Upper lobe of left lung (tissue), 6 donors: ENCODE data around the gene ZNF70. TPM values are rescaled to one million over a fixed set of nuclear protein-coding genes. Genes with fewer than 3 reads are reported as not detected.

Source experiments
- ATAC-seq, 2 donors: fragments of 200-7000 bp; cut with Tn5 transposase; one replicate each; pipeline ENCODE4 v1.9.1; 2022; ENCODE audit warnings: mild to moderate bottlenecking in 2 of 2, moderate library complexity in 2 of 2; ENCODE audit not compliant: low FRiP score in 2 of 2
- DNase-seq, 2 donors: peaks; one replicate each; pipeline ENCODE4 v3.0.0-alpha.2; 2019 to 2020
- H3K27ac ChIP-seq, 4 donors: fragments of 200-600 bp; sonication (generic); one replicate each; pipeline ENCODE4 v1.5.1; 2016 to 2019
- H3K27me3 ChIP-seq, 4 donors: fragments of 200-600 bp; sonication (generic); one replicate each; pipeline ENCODE4 v1.5.1; 2017 to 2019
- H3K36me3 ChIP-seq, 4 donors: fragments of 200-600 bp; sonication (generic); one replicate each; pipeline ENCODE4 v1.5.1; 2016 to 2019
- H3K4me1 ChIP-seq, 4 donors: fragments of 200-600 bp; sonication (generic); one replicate each; pipeline ENCODE4 v1.5.1; 2018 to 2019
- H3K4me3 ChIP-seq, 4 donors: fragments of 200-600 bp; sonication (generic); one replicate each; pipeline ENCODE4 v1.5.1; 2017 to 2019; ENCODE audit warnings: mild to moderate bottlenecking in 2 of 4, moderate library complexity in 1 of 4
- H3K9me3 ChIP-seq, 4 donors: fragments of 200-600 bp; sonication (generic); one replicate each; pipeline ENCODE4 v1.5.1; 2018 to 2019
- EP300 ChIP-seq, 4 donors: sonication (generic); formaldehyde crosslinking; IDR thresholded peaks; one replicate each; pipeline ENCODE4 v1.5.1; 2017; ENCODE audit warnings: antibody characterized with exemption in 4 of 4, control low read depth in 2 of 4
- POLR2A ChIP-seq, 4 donors: fragments of 450-650 bp; IDR thresholded peaks; one replicate each; pipeline ENCODE4 v1.5.1; 2016 to 2017; ENCODE audit warnings: antibody characterized with exemption in 4 of 4, mild to moderate bottlenecking in 2 of 4
- POLR2AphosphoS5 ChIP-seq, 2 donors: sonication (generic); formaldehyde crosslinking; IDR thresholded peaks; one replicate each; pipeline ENCODE4 v1.5.1; 2017; ENCODE audit warnings: antibody characterized with exemption in 2 of 2
- WGBS, 2 donors: methylation state at CpG; one replicate each; pipeline ENCODE4 v1.1.5; 2017 to 2018; 5-methylcytosine and 5-hydroxymethylcytosine counted together
- total RNA-seq, 6 donors: library from RNA; depleted of rRNA in 4 of 6; stranded (reverse); fragments of >200 nt in 4 of 6; gene quantifications; one replicate each; pipeline versions ENCODE4 v1.1.0 to v1.2.1, GENCODE V29; 2016 to 2021
- TF ChIP-seq, protein P1 (sequence below), 6 experiments: fragments of 450-650 bp in 4 of 6; fragments of 200-600 bp in 2 of 6; sonication (generic) in 2 of 6; IDR thresholded peaks; one replicate each; pipeline ENCODE4 v1.5.1; 2016 to 2019; ENCODE audit warnings: antibody characterized with exemption in 6 of 6
- donor health status: DM: no; HTN: no; CAD: no; lungs with moderate emphysema.
- donor health status: DM: no; HTN: yes; CAD: no; lungs with severe emphysema.

Gene ZNF70
- total RNA-seq, 6 donors from 2014 or later = 3.0 to 9.4 (median 5.4) TPM

DNA sequence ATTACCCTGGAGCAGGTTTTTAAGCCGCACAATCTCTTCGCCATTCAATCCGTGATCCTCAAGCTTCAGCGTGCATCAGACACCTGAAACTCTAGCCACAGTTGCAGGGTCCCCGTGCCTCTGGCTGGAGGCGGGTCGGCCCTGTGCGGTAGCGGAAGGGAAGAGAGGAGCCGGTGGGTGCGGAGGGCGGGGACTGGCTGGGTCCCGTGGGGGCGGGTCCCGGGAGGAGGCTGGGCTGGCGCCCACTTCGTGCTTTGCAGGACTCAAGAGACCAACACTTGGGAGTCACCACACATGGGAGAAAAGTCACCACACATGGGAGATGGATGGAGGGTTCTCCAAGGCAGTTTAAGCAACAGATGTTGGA, 12.7 kb upstream of the ZNF70 start:
- Histone ChIP-seq H3K27me3 (no peaks in the 10 kb centered on the region), H3K27ac (peak overlapping the region in 1 of 4 donors; percentile 16), H3K9me3 (no peaks in the 10 kb centered on the region), H3K4me1 (peaks cover 15 to 35% (median 30%) of the 10 kb centered on the region in 4 donors), H3K4me3 (peak overlapping the region in 3 of 4 donors; percentile 20 to 37 (median 35)), H3K36me3 (no peaks in the 10 kb centered on the region)
- DNase-seq = peak; percentile 41 to 88
- no peak for TF ChIP-seq EP300 (IDR thresholded peaks at IDR 0.05)
- no peak for TF ChIP-seq POLR2A (IDR thresholded peaks at IDR 0.05)
- TF ChIP-seq, protein P1, sequence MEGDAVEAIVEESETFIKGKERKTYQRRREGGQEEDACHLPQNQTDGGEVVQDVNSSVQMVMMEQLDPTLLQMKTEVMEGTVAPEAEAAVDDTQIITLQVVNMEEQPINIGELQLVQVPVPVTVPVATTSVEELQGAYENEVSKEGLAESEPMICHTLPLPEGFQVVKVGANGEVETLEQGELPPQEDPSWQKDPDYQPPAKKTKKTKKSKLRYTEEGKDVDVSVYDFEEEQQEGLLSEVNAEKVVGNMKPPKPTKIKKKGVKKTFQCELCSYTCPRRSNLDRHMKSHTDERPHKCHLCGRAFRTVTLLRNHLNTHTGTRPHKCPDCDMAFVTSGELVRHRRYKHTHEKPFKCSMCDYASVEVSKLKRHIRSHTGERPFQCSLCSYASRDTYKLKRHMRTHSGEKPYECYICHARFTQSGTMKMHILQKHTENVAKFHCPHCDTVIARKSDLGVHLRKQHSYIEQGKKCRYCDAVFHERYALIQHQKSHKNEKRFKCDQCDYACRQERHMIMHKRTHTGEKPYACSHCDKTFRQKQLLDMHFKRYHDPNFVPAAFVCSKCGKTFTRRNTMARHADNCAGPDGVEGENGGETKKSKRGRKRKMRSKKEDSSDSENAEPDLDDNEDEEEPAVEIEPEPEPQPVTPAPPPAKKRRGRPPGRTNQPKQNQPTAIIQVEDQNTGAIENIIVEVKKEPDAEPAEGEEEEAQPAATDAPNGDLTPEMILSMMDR (IDR thresholded peaks at IDR 0.05) = no peak
- no peak for TF ChIP-seq POLR2AphosphoS5 (IDR thresholded peaks at IDR 0.05)
- WGBS, 2 donors = 14 to 26% methylated on average over 7 to 17 of the region's 17 CpGs
- ATAC-seq = no peak

GRCh38 chr22:23762842-23763578, 12.1 kb upstream of the ZNF70 start, which contains the start of gene C22orf15:
Gene C22orf15 (plus strand): TSS chr22:23762990. CDS start chr22:23763307, 317 bp downstream.
- H3K4me1 ChIP-seq = peaks cover 13 to 30% (median 27%) of the 10 kb centered on the region in 4 donors
- H3K27me3 ChIP-seq = no peaks in the 10 kb centered on the region
- no peaks in the 10 kb centered on the region for H3K9me3 ChIP-seq
- no peaks in the 10 kb centered on the region for H3K36me3 ChIP-seq
- H3K4me3 ChIP-seq = peak within 1 kb of the TSS in 3 of 4 donors; percentile 20 to 37 (median 35)
- ATAC-seq (no peak), DNase-seq (no peak)
- 37% methylated on average over 19 to 23 of the region's 23 CpGs for WGBS, 2 donors
- TF ChIP-seq POLR2A (IDR thresholded peaks at IDR 0.05) = no peak
- TF ChIP-seq, protein P1 (IDR thresholded peaks at IDR 0.05) = no peak
- no peak for TF ChIP-seq EP300 (IDR thresholded peaks at IDR 0.05)
- no peak for TF ChIP-seq POLR2AphosphoS5 (IDR thresholded peaks at IDR 0.05)
- H3K27ac ChIP-seq = peak within 1 kb of the TSS in 1 of 4 donors; percentile 16

DNA sequence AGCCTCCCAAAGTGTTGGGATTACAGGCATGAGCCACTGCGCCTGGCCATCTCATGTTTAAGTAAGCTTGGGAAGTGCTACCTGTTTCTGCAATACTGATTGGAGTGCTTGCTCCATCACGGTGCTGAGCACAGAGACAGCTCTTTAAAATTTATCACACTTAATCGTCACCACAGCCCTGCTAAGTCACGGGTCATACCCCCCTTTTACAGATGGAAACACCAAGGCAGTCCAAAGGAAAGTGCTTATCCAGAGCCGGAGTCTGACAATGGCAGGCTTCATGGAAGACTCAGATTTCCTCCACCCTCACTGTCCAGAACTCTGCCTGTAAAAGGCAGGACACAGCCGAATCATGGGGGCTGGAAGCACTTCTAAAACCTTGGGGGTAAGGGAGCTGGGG, 9.1 kb upstream of the ZNF70 start:
- H3K4me1 ChIP-seq = peaks cover 13 to 18% (median 17%) of the 10 kb centered on the region in 4 donors
- no peaks in the 10 kb centered on the region for H3K9me3 ChIP-seq
- DNase-seq = no peak
- no peak overlapping the region for H3K27ac ChIP-seq
- TF ChIP-seq EP300 (IDR thresholded peaks at IDR 0.05) (no peak), POLR2A (IDR thresholded peaks at IDR 0.05) (no peak), POLR2AphosphoS5 (IDR thresholded peaks at IDR 0.05) (no peak)
- TF ChIP-seq, protein P1 (IDR thresholded peaks at IDR 0.05) = no peak
- WGBS, 2 donors = 82 to 84% methylated on average over 6 of the region's 6 CpGs
- no peaks in the 10 kb centered on the region for H3K36me3 ChIP-seq
- no peaks in the 10 kb centered on the region for H3K27me3 ChIP-seq
- ATAC-seq = no peak
- no peak overlapping the region for H3K4me3 ChIP-seq

DNA sequence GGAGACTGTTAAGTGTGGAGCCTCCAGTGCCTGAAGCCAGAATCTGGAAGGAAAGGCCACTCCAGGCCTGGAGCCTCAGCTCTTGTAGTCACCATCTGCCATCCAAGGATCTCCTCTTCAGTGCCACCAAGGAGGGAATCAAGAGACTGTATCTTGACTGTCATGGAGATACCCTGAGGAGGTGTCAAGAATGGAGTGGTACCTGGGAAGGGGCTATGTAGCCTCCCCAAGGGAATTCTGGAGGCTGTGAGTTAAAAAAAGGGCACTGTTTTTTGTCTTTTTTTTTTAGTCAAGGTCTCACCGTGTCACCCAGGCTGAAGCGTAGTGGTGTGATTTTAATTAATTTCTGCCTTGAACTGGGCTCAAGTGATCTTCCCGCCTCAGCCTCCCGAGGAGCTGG, 8.7 kb upstream of the ZNF70 start:
- no peak overlapping the region for H3K4me3 ChIP-seq
- WGBS, 2 donors = 93 to 98% methylated on average over 4 of the region's 4 CpGs
- H3K36me3 ChIP-seq = no peaks in the 10 kb centered on the region
- H3K9me3 ChIP-seq = no peaks in the 10 kb centered on the region
- no peak overlapping the region for H3K27ac ChIP-seq
- H3K4me1 ChIP-seq = peaks cover 13 to 18% (median 17%) of the 10 kb centered on the region in 4 donors
- H3K27me3 ChIP-seq = no peaks in the 10 kb centered on the region
- DNase-seq (no peak), ATAC-seq (no peak)
- TF ChIP-seq EP300 (IDR thresholded peaks at IDR 0.05) (no peak), POLR2AphosphoS5 (IDR thresholded peaks at IDR 0.05) (no peak), POLR2A (IDR thresholded peaks at IDR 0.05) (no peak)
- TF ChIP-seq, protein P1 (IDR thresholded peaks at IDR 0.05) = no peak
